WTC11 (cell line): ENCODE results near the gene ZNF18. TPM values are rescaled to one million over a fixed set of nuclear protein-coding genes. Genes with fewer than 3 reads are reported as not detected.

Experiments
- ATAC-seq: fragments of 200-7000 bp; cut with Tn5 transposase; 2 replicates; pipeline ENCODE4 v1.10.0; 2021; ENCODE audit warnings: mild to moderate bottlenecking, moderate library complexity
- CTCF ChIA-PET: fragments of 300-600 bp; sonication (Branson Sonifier 250); formaldehyde crosslinking; loops from one replicate; lab custom pipeline; 2021; ENCODE audit warnings: antibody characterized with exemption; lab: Charles Lee
- POLR2A ChIA-PET: fragments of 350-600 bp; sonication (Branson Sonifier 250); formaldehyde crosslinking; loops from one replicate; lab custom pipeline; 2021; ENCODE audit warnings: antibody characterized with exemption; lab: Charles Lee
- DNase-seq: peaks from one replicate; pipeline ENCODE4 v3.0.0; 2021; ENCODE audit warnings: low spot score
- H3K27ac Mint-ChIP-seq: 2 replicates; pipeline ENCODE4 v1.8.0; 2021; ENCODE audit warnings: mixed read lengths
- H3K27me3 Mint-ChIP-seq: 2 replicates; pipeline ENCODE4 v1.8.0; 2021; ENCODE audit warnings: low read depth, mild to moderate bottlenecking, moderate library complexity, mixed read lengths
- H3K36me3 Mint-ChIP-seq: 2 replicates; pipeline ENCODE4 v1.8.0; 2021; ENCODE audit warnings: mixed read lengths
- H3K4me1 Mint-ChIP-seq: 2 replicates; pipeline ENCODE4 v1.8.0; 2022; ENCODE audit warnings: mixed read lengths
- H3K4me3 Mint-ChIP-seq: 2 replicates; pipeline ENCODE4 v1.8.0; 2021; ENCODE audit warnings: mild to moderate bottlenecking, moderate library complexity, mixed read lengths
- H3K9me3 Mint-ChIP-seq: 2 replicates; pipeline ENCODE4 v1.8.0; 2021; ENCODE audit warnings: mixed read lengths
- CREM ChIP-seq: sonication (generic); formaldehyde crosslinking; IDR thresholded peaks from 2 replicates; pipeline ENCODE4 v1.8.1; 2022; ENCODE audit warnings: mild to moderate bottlenecking, missing genetic modification reagents, moderate library complexity
- GTF2I ChIP-seq: fragments of 250-450 bp; sonication (Bioruptor Pico); conservative IDR thresholded peaks from 2 replicates; pipeline ENCODE4 v1.4.0; 2021; ENCODE audit warnings: mild to moderate bottlenecking
- JAZF1 ChIP-seq: fragments of 250-450 bp; sonication (Bioruptor Pico); IDR thresholded peaks from 2 replicates; pipeline ENCODE4 v1.9.0; 2021; ENCODE audit warnings: moderate library complexity, mild to moderate bottlenecking, inconsistent platforms
- NR1H2 ChIP-seq: sonication (generic); formaldehyde crosslinking; IDR thresholded peaks from 2 replicates; pipeline ENCODE4 v1.9.0; 2021; ENCODE audit warnings: mild to moderate bottlenecking, moderate library complexity, missing genetic modification reagents
- RELA ChIP-seq: sonication (generic); formaldehyde crosslinking; IDR thresholded peaks from 2 replicates; pipeline ENCODE4 v1.8.1; 2022; ENCODE audit warnings: missing genetic modification reagents, mild to moderate bottlenecking, borderline replicate concordance
- RORB ChIP-seq: fragments of 250-450 bp; sonication (Bioruptor Pico); IDR thresholded peaks from 2 replicates; pipeline ENCODE4 v1.9.0; 2021; ENCODE audit warnings: mild to moderate bottlenecking
- SOX15 ChIP-seq: fragments of 250-450 bp; sonication (Bioruptor Pico); IDR thresholded peaks from 2 replicates; pipeline ENCODE4 v1.9.0; 2021; ENCODE audit warnings: mild to moderate bottlenecking
- TEAD1 ChIP-seq: sonication (generic); formaldehyde crosslinking; IDR thresholded peaks from 2 replicates; pipeline ENCODE4 v1.8.0; 2022; ENCODE audit warnings: mild to moderate bottlenecking, missing genetic modification reagents
- USF1 ChIP-seq: sonication (generic); formaldehyde crosslinking; IDR thresholded peaks from 2 replicates; pipeline ENCODE4 v1.8.0; 2022; ENCODE audit warnings: mild to moderate bottlenecking, missing genetic modification reagents
- USF2 ChIP-seq: sonication (generic); formaldehyde crosslinking; IDR thresholded peaks from 2 replicates; pipeline ENCODE4 v1.8.1; 2023; ENCODE audit warnings: mild to moderate bottlenecking, missing genetic modification reagents, moderate library complexity
- ZMAT4 ChIP-seq: fragments of 250-450 bp; sonication (Bioruptor Pico); IDR thresholded peaks from 2 replicates; pipeline ENCODE4 v1.9.0; 2021; ENCODE audit warnings: mild to moderate bottlenecking
- ZNF219 ChIP-seq: sonication (generic); formaldehyde crosslinking; IDR thresholded peaks from 2 replicates; pipeline ENCODE4 v1.8.0; 2023; ENCODE audit warnings: missing genetic modification reagents, mild to moderate bottlenecking, borderline replicate concordance
- ZNF416 ChIP-seq: fragments of 250-450 bp; sonication (Bioruptor Pico); IDR thresholded peaks from 2 replicates; pipeline ENCODE4 v1.9.0; 2021; ENCODE audit warnings: mild to moderate bottlenecking, inconsistent platforms
- ZNF423 ChIP-seq: fragments of 250-450 bp; sonication (Bioruptor Pico); IDR thresholded peaks from 2 replicates; pipeline ENCODE4 v2.1.2; 2022; ENCODE audit warnings: mild to moderate bottlenecking, moderate library complexity
- ZNF671 ChIP-seq: fragments of 250-450 bp; sonication (Bioruptor Pico); IDR thresholded peaks from 2 replicates; pipeline ENCODE4 v1.8.0; 2021; ENCODE audit warnings: mild to moderate bottlenecking
- total RNA-seq: library from RNA; stranded (reverse); gene quantifications from 3 replicates; pipeline ENCODE4 v1.2.3, GENCODE V29; 2021
- TF ChIP-seq, protein P1 (sequence below): sonication (generic); formaldehyde crosslinking; IDR thresholded peaks from 2 replicates; pipeline ENCODE4 v1.8.1; 2023; ENCODE audit warnings: mild to moderate bottlenecking, missing genetic modification reagents, borderline replicate concordance
- TF ChIP-seq, protein P2 (sequence below): sonication (generic); formaldehyde crosslinking; IDR thresholded peaks from 2 replicates; pipeline ENCODE4 v1.8.0; 2023; ENCODE audit warnings: mild to moderate bottlenecking, missing genetic modification reagents

Gene ZNF18
- total RNA-seq, 1 experiment from 2014 or later: 13.3 TPM

GRCh38 chr17:12034538-12034937 is 37.3 kb upstream of the ZNF18 start:
- ATAC-seq: no peak
- H3K9me3 Mint-ChIP-seq: no peaks in the 10 kb centered on the region
- no peak overlapping the region for H3K4me3 Mint-ChIP-seq
- no peaks in the 10 kb centered on the region for H3K27me3 Mint-ChIP-seq
- ChIA-PET POLR2A (no interaction called here), CTCF (no interaction called here)
- H3K4me1 Mint-ChIP-seq: peaks cover 23% of the 10 kb centered on the region
- TF ChIP-seq ZNF671 (CRISPR knock-in tag) (no peak), USF1 (CRISPR knock-in tag) (no peak), NR1H2 (CRISPR knock-in tag) (no peak)
- H3K36me3 Mint-ChIP-seq: no peaks in the 10 kb centered on the region; the same call in 1 of the 2 replicates
- DNase-seq: no peak
- peak overlapping the region; percentile 25; the same call in 1 of the 2 replicates for H3K27ac Mint-ChIP-seq

- H3K4me3 Mint-ChIP-seq: no peak overlapping the region
- TF ChIP-seq RORB (CRISPR knock-in tag) (no peak), USF2 (CRISPR knock-in tag) (no peak), RELA (CRISPR knock-in tag) (no peak), TEAD1 (no peak), JAZF1 (no peak)
- TF ChIP-seq, protein P1, sequence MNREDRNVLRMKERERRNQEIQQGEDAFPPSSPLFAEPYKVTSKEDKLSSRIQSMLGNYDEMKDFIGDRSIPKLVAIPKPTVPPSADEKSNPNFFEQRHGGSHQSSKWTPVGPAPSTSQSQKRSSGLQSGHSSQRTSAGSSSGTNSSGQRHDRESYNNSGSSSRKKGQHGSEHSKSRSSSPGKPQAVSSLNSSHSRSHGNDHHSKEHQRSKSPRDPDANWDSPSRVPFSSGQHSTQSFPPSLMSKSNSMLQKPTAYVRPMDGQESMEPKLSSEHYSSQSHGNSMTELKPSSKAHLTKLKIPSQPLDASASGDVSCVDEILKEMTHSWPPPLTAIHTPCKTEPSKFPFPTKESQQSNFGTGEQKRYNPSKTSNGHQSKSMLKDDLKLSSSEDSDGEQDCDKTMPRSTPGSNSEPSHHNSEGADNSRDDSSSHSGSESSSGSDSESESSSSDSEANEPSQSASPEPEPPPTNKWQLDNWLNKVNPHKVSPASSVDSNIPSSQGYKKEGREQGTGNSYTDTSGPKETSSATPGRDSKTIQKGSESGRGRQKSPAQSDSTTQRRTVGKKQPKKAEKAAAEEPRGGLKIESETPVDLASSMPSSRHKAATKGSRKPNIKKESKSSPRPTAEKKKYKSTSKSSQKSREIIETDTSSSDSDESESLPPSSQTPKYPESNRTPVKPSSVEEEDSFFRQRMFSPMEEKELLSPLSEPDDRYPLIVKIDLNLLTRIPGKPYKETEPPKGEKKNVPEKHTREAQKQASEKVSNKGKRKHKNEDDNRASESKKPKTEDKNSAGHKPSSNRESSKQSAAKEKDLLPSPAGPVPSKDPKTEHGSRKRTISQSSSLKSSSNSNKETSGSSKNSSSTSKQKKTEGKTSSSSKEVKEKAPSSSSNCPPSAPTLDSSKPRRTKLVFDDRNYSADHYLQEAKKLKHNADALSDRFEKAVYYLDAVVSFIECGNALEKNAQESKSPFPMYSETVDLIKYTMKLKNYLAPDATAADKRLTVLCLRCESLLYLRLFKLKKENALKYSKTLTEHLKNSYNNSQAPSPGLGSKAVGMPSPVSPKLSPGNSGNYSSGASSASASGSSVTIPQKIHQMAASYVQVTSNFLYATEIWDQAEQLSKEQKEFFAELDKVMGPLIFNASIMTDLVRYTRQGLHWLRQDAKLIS: no peak
- ATAC-seq: no peak
- ChIA-PET CTCF (no interaction called here), POLR2A (no interaction called here)
- no peak overlapping the region for H3K27ac Mint-ChIP-seq
- H3K36me3 Mint-ChIP-seq: no peaks in the 10 kb centered on the region
- H3K4me1 Mint-ChIP-seq: peaks cover 47% of the 10 kb centered on the region
- DNase-seq: no peak
- H3K9me3 Mint-ChIP-seq: no peaks in the 10 kb centered on the region
- no peaks in the 10 kb centered on the region for H3K27me3 Mint-ChIP-seq
These were observed 31.3 kb upstream of the ZNF18 start for GRCh38 chr17:12028611-12029010.

- no peak for ATAC-seq
- H3K27ac Mint-ChIP-seq: no peak overlapping the region
- H3K4me1 Mint-ChIP-seq: peaks cover 55% of the 10 kb centered on the region
- ChIA-PET POLR2A (no interaction called here), CTCF (no interaction called here)
- H3K4me3 Mint-ChIP-seq: no peak overlapping the region
- TF ChIP-seq ZNF416 (CRISPR knock-in tag): no peak
- TF ChIP-seq ZNF423: no peak
- TF ChIP-seq, protein P2, sequence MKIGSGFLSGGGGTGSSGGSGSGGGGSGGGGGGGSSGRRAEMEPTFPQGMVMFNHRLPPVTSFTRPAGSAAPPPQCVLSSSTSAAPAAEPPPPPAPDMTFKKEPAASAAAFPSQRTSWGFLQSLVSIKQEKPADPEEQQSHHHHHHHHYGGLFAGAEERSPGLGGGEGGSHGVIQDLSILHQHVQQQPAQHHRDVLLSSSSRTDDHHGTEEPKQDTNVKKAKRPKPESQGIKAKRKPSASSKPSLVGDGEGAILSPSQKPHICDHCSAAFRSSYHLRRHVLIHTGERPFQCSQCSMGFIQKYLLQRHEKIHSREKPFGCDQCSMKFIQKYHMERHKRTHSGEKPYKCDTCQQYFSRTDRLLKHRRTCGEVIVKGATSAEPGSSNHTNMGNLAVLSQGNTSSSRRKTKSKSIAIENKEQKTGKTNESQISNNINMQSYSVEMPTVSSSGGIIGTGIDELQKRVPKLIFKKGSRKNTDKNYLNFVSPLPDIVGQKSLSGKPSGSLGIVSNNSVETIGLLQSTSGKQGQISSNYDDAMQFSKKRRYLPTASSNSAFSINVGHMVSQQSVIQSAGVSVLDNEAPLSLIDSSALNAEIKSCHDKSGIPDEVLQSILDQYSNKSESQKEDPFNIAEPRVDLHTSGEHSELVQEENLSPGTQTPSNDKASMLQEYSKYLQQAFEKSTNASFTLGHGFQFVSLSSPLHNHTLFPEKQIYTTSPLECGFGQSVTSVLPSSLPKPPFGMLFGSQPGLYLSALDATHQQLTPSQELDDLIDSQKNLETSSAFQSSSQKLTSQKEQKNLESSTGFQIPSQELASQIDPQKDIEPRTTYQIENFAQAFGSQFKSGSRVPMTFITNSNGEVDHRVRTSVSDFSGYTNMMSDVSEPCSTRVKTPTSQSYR (CRISPR knock-in tag): no peak
- TF ChIP-seq JAZF1: no peak
- no peak for TF ChIP-seq ZNF219
- no peak for TF ChIP-seq CREM
- no peak for TF ChIP-seq SOX15
- no peak for TF ChIP-seq GTF2I (CRISPR knock-in tag)
- TF ChIP-seq ZMAT4: no peak
- no peaks in the 10 kb centered on the region for H3K9me3 Mint-ChIP-seq
- no peaks in the 10 kb centered on the region for H3K27me3 Mint-ChIP-seq
- no peak for DNase-seq
- no peaks in the 10 kb centered on the region for H3K36me3 Mint-ChIP-seq
These were observed 30.4 kb upstream of the ZNF18 start for GRCh38 chr17:12027658-12028057.
